HEK293 (cell line): ENCODE results near the gene SUPT3H.

ENCODE experiments used
- CTCF ChIA-PET: fragments of 350-600 bp; formaldehyde crosslinking; extraction: SDS; loops from one replicate; lab custom pipeline; 2021; ENCODE audit warnings: antibody characterized with exemption; lab: Yijun Ruan, JAX
- POLR2A ChIA-PET: fragments of 300-600 bp; formaldehyde crosslinking; extraction: SDS; loops from one replicate; lab custom pipeline; 2020; ENCODE audit warnings: antibody characterized with exemption, inconsistent platforms; lab: Yijun Ruan, JAX
- H3K27ac ChIP-seq: fragments of 200-500 bp; sonication (Bioruptor generic); 2 replicates; pipeline ENCODE4 v1.5.1; 2014; ENCODE audit warnings: low read depth, low read length, control low read depth, inconsistent platforms; ENCODE audit errors: extremely low read depth
- H3K36me3 ChIP-seq, 2 experiments: fragments of 200-500 bp in 1 of 2; sonication (Bioruptor generic) in 1 of 2; 1 replicate in 1 of 2; 2 replicates in 1 of 2; pipeline ENCODE4 v1.5.1; 2014 to 2017; ENCODE audit warnings: inconsistent platforms in 2 of 2, low read length in 2 of 2; ENCODE audit not compliant: control insufficient read depth in 2 of 2, insufficient read depth in 1 of 2
- H3K4me1 ChIP-seq: fragments of 200-500 bp; sonication (Bioruptor generic); 2 replicates; pipeline ENCODE4 v1.5.1; 2014; ENCODE audit warnings: mild to moderate bottlenecking, low read length, inconsistent platforms; ENCODE audit not compliant: control insufficient read depth, insufficient read depth
- H3K4me3 ChIP-seq: 2 replicates; pipeline ENCODE4 v1.5.1; 2011; ENCODE audit warnings: low read depth, mild to moderate bottlenecking, control low read depth, low read length, moderate library complexity
- H3K9me3 ChIP-seq: fragments of 200-500 bp; sonication (Bioruptor generic); 2 replicates; pipeline ENCODE4 v1.5.1; 2014; ENCODE audit warnings: low read depth, low read length, inconsistent platforms; ENCODE audit not compliant: control insufficient read depth, insufficient read depth
- GFI1B ChIP-seq: fragments of 450-650 bp; formaldehyde crosslinking; IDR thresholded peaks from 2 replicates; pipeline ENCODE4 v1.5.1; 2016; ENCODE audit warnings: missing biosample characterization, missing genetic modification characterization
- HIC1 ChIP-seq: fragments of 450-650 bp; formaldehyde crosslinking; IDR thresholded peaks from 2 replicates; pipeline ENCODE4 v1.5.1; 2016; ENCODE audit warnings: missing biosample characterization, missing genetic modification characterization
- IKZF3 ChIP-seq: fragments of 450-650 bp; IDR thresholded peaks from 2 replicates; pipeline ENCODE4 v1.5.0; 2018; ENCODE audit warnings: missing biosample characterization, mild to moderate bottlenecking, missing genetic modification characterization, moderate library complexity
- KLF1 ChIP-seq: fragments of 450-650 bp; formaldehyde crosslinking; IDR thresholded peaks from 2 replicates; pipeline ENCODE4 v1.5.1; 2016; ENCODE audit warnings: missing biosample characterization, missing genetic modification characterization
- PRDM4 ChIP-seq: fragments of 450-650 bp; formaldehyde crosslinking; IDR thresholded peaks from 2 replicates; pipeline ENCODE4 v1.5.1; 2017; ENCODE audit warnings: missing biosample characterization, missing genetic modification characterization
- PRDM6 ChIP-seq: fragments of 450-650 bp; formaldehyde crosslinking; IDR thresholded peaks from 2 replicates; pipeline ENCODE4 v1.5.1; 2017; ENCODE audit warnings: missing biosample characterization, missing genetic modification characterization
- SCRT1 ChIP-seq: fragments of 450-650 bp; formaldehyde crosslinking; IDR thresholded peaks from 2 replicates; pipeline ENCODE4 v1.5.1; 2016; ENCODE audit warnings: missing biosample characterization, missing genetic modification characterization, borderline replicate concordance
- SP7 ChIP-seq: fragments of 450-650 bp; formaldehyde crosslinking; IDR thresholded peaks from 2 replicates; pipeline ENCODE4 v1.5.1; 2016; ENCODE audit warnings: missing biosample characterization, missing genetic modification characterization
- TCF7L2 ChIP-seq: IDR thresholded peaks from 2 replicates; pipeline ENCODE4 v1.6.1; 2011; ENCODE audit warnings: low read depth, mild to moderate bottlenecking, inconsistent platforms, low read length, moderate library complexity, borderline replicate concordance
- YY1 ChIP-seq: fragments of 450-650 bp; formaldehyde crosslinking; IDR thresholded peaks from 2 replicates; pipeline ENCODE4 v1.5.1; 2018; ENCODE audit warnings: missing biosample characterization, missing genetic modification characterization
- ZBTB21 ChIP-seq: fragments of 450-650 bp; formaldehyde crosslinking; IDR thresholded peaks from 2 replicates; pipeline ENCODE4 v1.5.1; 2017; ENCODE audit warnings: missing biosample characterization, missing genetic modification characterization
- ZNF140 ChIP-seq: fragments of 450-650 bp; formaldehyde crosslinking; IDR thresholded peaks from 2 replicates; pipeline ENCODE4 v1.5.1; 2016; ENCODE audit warnings: missing biosample characterization, missing genetic modification characterization
- ZNF19 ChIP-seq: fragments of 450-650 bp; formaldehyde crosslinking; IDR thresholded peaks from 2 replicates; pipeline ENCODE4; 2016; ENCODE audit warnings: missing biosample characterization, missing genetic modification characterization, low read depth
- ZNF211 ChIP-seq: fragments of 450-650 bp; formaldehyde crosslinking; IDR thresholded peaks from 2 replicates; pipeline ENCODE4 v1.5.1; 2016; ENCODE audit warnings: low read depth, missing biosample characterization, missing genetic modification characterization
- ZNF223 ChIP-seq: fragments of 450-650 bp; formaldehyde crosslinking; IDR thresholded peaks from 2 replicates; pipeline ENCODE4 v1.5.1; 2016; ENCODE audit warnings: missing biosample characterization, missing genetic modification characterization
- ZNF24 ChIP-seq: fragments of 450-650 bp; formaldehyde crosslinking; IDR thresholded peaks from 2 replicates; pipeline ENCODE4 v1.5.1; 2016; ENCODE audit warnings: missing biosample characterization, missing genetic modification characterization
- ZNF324 ChIP-seq: fragments of 450-650 bp; formaldehyde crosslinking; IDR thresholded peaks from 2 replicates; pipeline ENCODE4 v1.5.1; 2016; ENCODE audit warnings: missing biosample characterization, missing genetic modification characterization
- ZNF341 ChIP-seq: fragments of 450-650 bp; formaldehyde crosslinking; IDR thresholded peaks from 2 replicates; pipeline ENCODE4; 2016; ENCODE audit warnings: low read depth, missing biosample characterization, missing genetic modification characterization
- ZNF416 ChIP-seq: fragments of 450-650 bp; formaldehyde crosslinking; IDR thresholded peaks from 2 replicates; pipeline ENCODE4 v1.5.1; 2016; ENCODE audit warnings: missing biosample characterization, missing genetic modification characterization
- ZNF426 ChIP-seq: fragments of 450-650 bp; formaldehyde crosslinking; IDR thresholded peaks from 2 replicates; pipeline ENCODE4 v1.5.1; 2017; ENCODE audit warnings: missing biosample characterization, missing genetic modification characterization, mild to moderate bottlenecking, inconsistent platforms, moderate library complexity
- ZNF660 ChIP-seq: fragments of 450-650 bp; IDR thresholded peaks from 2 replicates; pipeline ENCODE4 v1.5.1; 2018; ENCODE audit warnings: missing biosample characterization, mild to moderate bottlenecking, missing genetic modification characterization
- ZNF664 ChIP-seq: fragments of 450-650 bp; formaldehyde crosslinking; IDR thresholded peaks from 2 replicates; pipeline ENCODE4 v1.5.1; 2016; ENCODE audit warnings: missing biosample characterization, missing genetic modification characterization
- ZNF785 ChIP-seq: fragments of 450-650 bp; formaldehyde crosslinking; IDR thresholded peaks from 2 replicates; pipeline ENCODE4 v1.5.1; 2016; ENCODE audit warnings: missing biosample characterization, missing genetic modification characterization
- TF ChIP-seq, protein P1 (sequence below): fragments of 450-650 bp; formaldehyde crosslinking; IDR thresholded peaks from 2 replicates; pipeline ENCODE4 v1.5.1; 2016; ENCODE audit warnings: missing biosample characterization, missing genetic modification characterization
- TF ChIP-seq, protein P2 (sequence below): fragments of 450-650 bp; formaldehyde crosslinking; IDR thresholded peaks from 2 replicates; pipeline ENCODE4 v1.5.1; 2016; ENCODE audit warnings: missing biosample characterization, missing genetic modification characterization

SUPT3H gene

GRCh38 chr6:45084257-45084656 lies 293.5 kb downstream of the SUPT3H start:
- TF ChIP-seq ZNF223 (tag by site-specific recombination) (no peak), GFI1B (tag by site-specific recombination) (no peak), PRDM4 (tag by site-specific recombination) (no peak), KLF1 (no peak), HIC1 (tag by site-specific recombination) (no peak), ZNF660 (no peak), SCRT1 (tag by site-specific recombination) (no peak), ZBTB21 (no peak), ZNF140 (no peak)
- TF ChIP-seq, all 188 proteins: peak for 0
- no peak overlapping the region for H3K27ac ChIP-seq
- POLR2A ChIA-PET, result no interaction called here

GRCh38 chr6:45082091-45082490 lies 295.6 kb downstream of the SUPT3H start:
- no peak overlapping the region for H3K27ac ChIP-seq
- no peaks in the 10 kb centered on the region for H3K9me3 ChIP-seq
- CTCF ChIA-PET, result no interaction called here
- POLR2A ChIA-PET, result no interaction called here
- TF ChIP-seq ZNF324 (tag by site-specific recombination), result no peak
- no peak for TF ChIP-seq ZNF416
- TF ChIP-seq ZNF664, result no peak
- no peak for TF ChIP-seq ZNF785
- no peak for TF ChIP-seq YY1 (tag by site-specific recombination)
- no peak for TF ChIP-seq ZNF341
- TF ChIP-seq ZNF19, result no peak
- TF ChIP-seq ZNF426, result no peak
- no peak for TF ChIP-seq KLF1
- no peak for TF ChIP-seq ZNF24 (tag by site-specific recombination)
- TF ChIP-seq ZNF211 (tag by site-specific recombination), result no peak
- TF ChIP-seq TCF7L2, result no peak
- TF ChIP-seq SP7, result no peak
- TF ChIP-seq, protein P1, sequence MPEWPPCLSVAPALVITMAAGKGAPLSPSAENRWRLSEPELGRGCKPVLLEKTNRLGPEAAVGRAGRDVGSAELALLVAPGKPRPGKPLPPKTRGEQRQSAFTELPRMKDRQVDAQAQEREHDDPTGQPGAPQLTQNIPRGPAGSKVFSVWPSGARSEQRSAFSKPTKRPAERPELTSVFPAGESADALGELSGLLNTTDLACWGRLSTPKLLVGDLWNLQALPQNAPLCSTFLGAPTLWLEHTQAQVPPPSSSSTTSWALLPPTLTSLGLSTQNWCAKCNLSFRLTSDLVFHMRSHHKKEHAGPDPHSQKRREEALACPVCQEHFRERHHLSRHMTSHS, result no peak
- no peak for TF ChIP-seq IKZF3 (tag by site-specific recombination)
- TF ChIP-seq, protein P2, sequence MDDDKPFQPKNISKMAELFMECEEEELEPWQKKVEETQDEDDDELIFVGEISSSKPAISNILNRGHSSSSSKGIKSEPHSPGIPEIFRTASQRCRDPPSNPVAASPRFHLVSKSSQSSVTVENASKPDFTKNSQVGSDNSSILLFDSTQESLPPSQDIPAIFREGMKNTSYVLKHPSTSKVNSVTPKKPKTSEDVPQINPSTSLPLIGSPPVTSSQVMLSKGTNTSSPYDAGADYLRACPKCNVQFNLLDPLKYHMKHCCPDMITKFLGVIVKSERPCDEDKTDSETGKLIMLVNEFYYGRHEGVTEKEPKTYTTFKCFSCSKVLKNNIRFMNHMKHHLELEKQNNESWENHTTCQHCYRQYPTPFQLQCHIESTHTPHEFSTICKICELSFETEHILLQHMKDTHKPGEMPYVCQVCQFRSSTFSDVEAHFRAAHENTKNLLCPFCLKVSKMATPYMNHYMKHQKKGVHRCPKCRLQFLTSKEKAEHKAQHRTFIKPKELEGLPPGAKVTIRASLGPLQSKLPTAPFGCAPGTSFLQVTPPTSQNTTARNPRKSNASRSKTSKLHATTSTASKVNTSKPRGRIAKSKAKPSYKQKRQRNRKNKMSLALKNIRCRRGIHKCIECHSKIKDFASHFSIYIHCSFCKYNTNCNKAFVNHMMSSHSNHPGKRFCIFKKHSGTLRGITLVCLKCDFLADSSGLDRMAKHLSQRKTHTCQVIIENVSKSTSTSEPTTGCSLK (tag by site-specific recombination), result no peak
- no peak for TF ChIP-seq PRDM6 (tag by site-specific recombination)
- H3K36me3 ChIP-seq, result no peaks in the 10 kb centered on the region
- no peak overlapping the region for H3K4me3 ChIP-seq
- no peaks in the 10 kb centered on the region for H3K4me1 ChIP-seq

More at GRCh38 chr6:45084257-45084656, 293.5 kb downstream of the SUPT3H start:
- Histone ChIP-seq H3K36me3 (no peaks in the 10 kb centered on the region), H3K4me1 (no peaks in the 10 kb centered on the region), H3K4me3 (no peak overlapping the region), H3K9me3 (no peaks in the 10 kb centered on the region)
- CTCF ChIA-PET, result interaction anchor here (0.6 kb wide), 1 partner anchor 120 kb away, joined by 4 read pairs; no protein-coding TSS in a partner anchor
